HG02852 (cell line): Measurements from ENCODE around the gene ITIH6.
"Not testable (repeated sequence)": the region's sequence is repeated elsewhere in the genome, so short reads cannot be mapped to it uniquely, and the experiment has no call there.

ENCODE experiments used
- ATAC-seq: cut with Tn5 transposase; IDR thresholded peaks from one replicate; pipeline ENCODE4 v1.9.1; 2021; ENCODE audit warnings: mild to moderate bottlenecking, moderate library complexity; ENCODE audit not compliant: unreplicated experiment

The ITIH6 gene

DNA sequence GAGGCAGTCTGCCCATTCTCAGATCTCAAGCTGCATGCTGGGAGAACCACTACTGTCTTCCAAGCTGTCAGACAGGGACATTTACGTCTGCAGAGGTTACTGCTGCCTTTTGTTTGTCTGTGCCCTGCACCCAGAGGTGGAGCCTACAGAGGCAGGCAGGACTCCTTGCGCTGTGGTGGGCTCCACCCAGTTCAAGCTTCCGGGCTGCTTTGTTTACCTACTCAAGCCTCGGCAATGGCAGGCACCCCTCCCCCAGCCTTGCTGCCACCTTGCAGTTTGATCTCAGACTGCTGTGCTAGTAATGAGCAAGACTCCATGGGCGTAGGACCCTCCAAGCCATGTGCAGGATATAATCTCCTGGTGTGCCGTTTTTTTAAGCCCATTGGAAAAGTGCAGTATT lies 59.5 kb downstream of the ITIH6 start:
- ATAC-seq = not testable (repeated sequence)

GRCh38 chrX:54736298-54736942 lies 61.6 kb downstream of the ITIH6 start:
- not testable (repeated sequence) for ATAC-seq

- no peak for ATAC-seq
Observed at GRCh38 chrX:54721424-54721823, 76.6 kb downstream of the ITIH6 start.

GRCh38 chrX:54715621-54716020 lies 82.4 kb downstream of the ITIH6 start:
- ATAC-seq = no peak

GRCh38 chrX:54714424-54714823 lies 83.6 kb downstream of the ITIH6 start:
- no peak for ATAC-seq

DNA sequence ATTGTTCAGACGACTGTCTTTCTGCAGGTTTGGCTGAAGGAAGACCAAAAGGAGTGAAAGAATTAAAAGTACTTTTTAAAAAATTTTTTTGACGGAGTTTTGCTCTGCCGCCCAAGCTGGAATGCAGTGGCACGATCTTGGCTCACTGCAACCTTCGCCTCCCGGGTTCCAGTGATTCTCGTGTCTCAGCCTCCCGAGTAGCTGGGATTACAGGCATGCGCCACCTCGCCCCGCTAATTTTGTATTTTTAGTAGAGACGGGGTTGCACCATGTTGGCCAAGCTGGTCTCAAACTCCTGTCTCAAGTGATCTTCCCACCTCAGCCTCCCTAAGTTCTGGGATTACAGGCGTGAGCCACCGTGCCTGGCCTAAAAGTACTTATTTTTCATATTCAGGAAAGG lies 86.3 kb downstream of the ITIH6 start:
- no peak for ATAC-seq

- ATAC-seq = no peak
Observed at GRCh38 chrX:54710920-54711319, 87.1 kb downstream of the ITIH6 start.

DNA sequence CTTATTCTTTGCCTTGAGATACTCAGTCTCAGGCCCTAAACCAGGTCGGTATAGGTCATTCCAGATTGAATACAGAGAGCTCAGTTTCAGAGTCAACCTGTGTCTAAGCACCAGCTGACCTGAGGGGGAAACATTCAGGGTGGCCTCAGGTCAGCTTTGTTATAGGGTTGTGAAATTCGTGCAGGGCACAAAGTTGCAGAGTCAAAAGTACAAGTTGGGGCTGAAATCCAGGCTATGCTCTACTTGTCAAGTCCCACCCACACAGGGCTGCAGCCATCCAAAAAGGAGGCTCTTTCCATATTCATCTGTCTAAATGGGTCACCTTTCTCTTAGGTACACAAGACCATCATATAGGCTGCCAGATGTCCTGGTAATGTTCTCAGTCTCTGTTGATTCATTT lies 89.7 kb downstream of the ITIH6 start:
- no peak for ATAC-seq
